ENCODE data around the gene SUV39H2.

- no peak for TF ChIP-seq CTCF (IDR thresholded peaks at IDR 0.05; ENCODE audit: low read depth, low read length)
- no peak for TF ChIP-seq EZH2phosphoT487 (IDR thresholded peaks at IDR 0.05; ENCODE audit: low read depth)
Measured at GRCh38 chr10:14926722-14927416, 48.2 kb downstream of the SUV39H2 start.
